HG03354 (cell line): ENCODE results near the gene IQCE.
"Not testable (repeated sequence)": the region's sequence is repeated elsewhere in the genome, so short reads cannot be mapped to it uniquely, and the experiment has no call there.

Source experiments
- ATAC-seq: cut with Tn5 transposase; IDR thresholded peaks from one replicate; pipeline ENCODE4 v1.9.1; 2021; ENCODE audit warnings: mild to moderate bottlenecking; ENCODE audit not compliant: unreplicated experiment, poor library complexity, severe bottlenecking

IQCE gene

GRCh38 chr7:2545746-2546425 lies 12.9 kb upstream of the IQCE start:
- no peak for ATAC-seq

- ATAC-seq = no peak
These were observed 11.8 kb upstream of the IQCE start for GRCh38 chr7:2546776-2547586.

DNA sequence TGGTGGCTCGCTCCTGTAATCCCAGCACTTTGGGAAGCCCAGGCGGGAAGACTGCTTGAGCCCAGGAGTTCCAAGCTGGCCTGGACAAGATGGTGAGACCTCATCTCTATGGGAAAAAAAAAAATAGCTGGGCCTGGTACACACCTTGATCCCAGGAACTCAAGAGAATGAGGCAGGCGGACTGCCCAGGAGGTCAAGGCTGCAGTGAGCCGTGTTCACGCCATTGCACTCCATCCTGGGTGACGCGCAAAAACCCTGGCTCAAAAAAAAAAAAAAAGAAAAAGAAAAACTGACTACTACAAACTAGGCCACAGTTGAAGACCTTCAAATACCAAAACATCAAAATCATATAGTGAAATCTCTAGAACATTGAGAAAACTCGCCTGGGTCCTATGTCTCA lies 7.4 kb upstream of the IQCE start:
- no peak for ATAC-seq

- ATAC-seq = no peak
These were observed 5.7 kb upstream of the IQCE start for GRCh38 chr7:2553108-2553507.

GRCh38 chr7:2553831-2554581 lies 4.8 kb upstream of the IQCE start:
- no peak for ATAC-seq

- no peak for ATAC-seq
These were observed 4.1 kb upstream of the IQCE start for GRCh38 chr7:2554661-2555111.

GRCh38 chr7:2555121-2556052 lies 3.4 kb upstream of the IQCE start, which contains the start of gene BRAT1:
TSS of gene BRAT1 (minus strand) at chr7:2555524. CDS start at chr7:2554431, 1,093 bp downstream.
- peak; percentile 73 for ATAC-seq

DNA sequence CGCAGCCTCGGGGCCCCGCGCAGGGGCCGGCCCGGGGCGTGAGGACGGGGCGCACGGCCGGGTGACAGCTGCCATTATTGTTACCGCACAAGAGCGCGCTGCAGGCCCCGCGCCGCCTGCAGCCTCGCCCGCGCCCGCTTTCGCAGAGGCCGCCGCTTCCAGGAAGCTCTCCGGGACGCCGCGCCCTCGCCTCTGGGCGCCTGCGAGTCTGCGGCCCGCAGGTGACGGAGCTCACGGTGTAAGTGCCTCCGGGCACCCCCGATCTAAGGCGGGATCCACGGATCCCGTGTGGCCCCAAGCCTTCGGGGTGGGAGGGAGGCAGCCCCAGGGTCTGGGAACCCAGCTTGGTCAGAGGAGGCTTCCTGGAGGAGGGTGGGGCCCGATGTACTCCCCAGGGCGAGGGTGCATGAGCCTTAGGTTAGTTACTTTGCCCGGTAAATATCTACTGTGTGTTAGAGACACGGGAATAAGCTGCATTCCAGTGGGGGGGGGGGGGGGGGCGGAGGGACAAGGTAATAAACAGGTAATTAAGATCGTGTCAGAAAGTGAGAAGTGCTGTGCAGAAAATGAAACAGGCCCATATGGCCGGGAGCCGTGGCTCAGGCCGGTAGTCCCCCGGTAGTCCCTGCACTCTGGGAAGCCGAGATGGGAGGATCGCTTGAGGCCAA lies 638 bp downstream of the IQCE start:
- peak; percentile 23 for ATAC-seq

DNA sequence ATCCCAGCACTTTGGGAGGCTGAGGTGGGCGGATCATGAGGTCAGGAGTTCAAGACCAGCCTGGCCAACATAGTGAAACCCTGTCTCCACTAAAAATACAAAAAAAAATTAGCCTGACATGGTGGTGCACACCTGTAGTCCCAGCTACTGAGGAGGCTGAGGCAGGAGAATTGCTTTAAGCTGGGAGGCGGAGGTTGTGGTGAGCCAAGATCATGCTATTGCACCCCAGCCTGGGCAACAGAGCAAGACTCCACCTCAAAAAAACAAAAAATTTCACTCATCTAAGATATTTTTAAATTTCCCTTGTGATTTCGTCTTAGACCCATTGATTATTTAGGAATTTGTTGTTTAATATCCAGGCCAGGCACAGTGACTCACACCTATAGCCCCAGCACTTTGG lies 5.2 kb downstream of the IQCE start:
- ATAC-seq = not testable (repeated sequence)

GRCh38 chr7:2564970-2565540 lies 6.3 kb downstream of the IQCE start:
- no peak for ATAC-seq

- ATAC-seq = no peak
These were observed 7.6 kb downstream of the IQCE start for GRCh38 chr7:2566348-2566889.

DNA sequence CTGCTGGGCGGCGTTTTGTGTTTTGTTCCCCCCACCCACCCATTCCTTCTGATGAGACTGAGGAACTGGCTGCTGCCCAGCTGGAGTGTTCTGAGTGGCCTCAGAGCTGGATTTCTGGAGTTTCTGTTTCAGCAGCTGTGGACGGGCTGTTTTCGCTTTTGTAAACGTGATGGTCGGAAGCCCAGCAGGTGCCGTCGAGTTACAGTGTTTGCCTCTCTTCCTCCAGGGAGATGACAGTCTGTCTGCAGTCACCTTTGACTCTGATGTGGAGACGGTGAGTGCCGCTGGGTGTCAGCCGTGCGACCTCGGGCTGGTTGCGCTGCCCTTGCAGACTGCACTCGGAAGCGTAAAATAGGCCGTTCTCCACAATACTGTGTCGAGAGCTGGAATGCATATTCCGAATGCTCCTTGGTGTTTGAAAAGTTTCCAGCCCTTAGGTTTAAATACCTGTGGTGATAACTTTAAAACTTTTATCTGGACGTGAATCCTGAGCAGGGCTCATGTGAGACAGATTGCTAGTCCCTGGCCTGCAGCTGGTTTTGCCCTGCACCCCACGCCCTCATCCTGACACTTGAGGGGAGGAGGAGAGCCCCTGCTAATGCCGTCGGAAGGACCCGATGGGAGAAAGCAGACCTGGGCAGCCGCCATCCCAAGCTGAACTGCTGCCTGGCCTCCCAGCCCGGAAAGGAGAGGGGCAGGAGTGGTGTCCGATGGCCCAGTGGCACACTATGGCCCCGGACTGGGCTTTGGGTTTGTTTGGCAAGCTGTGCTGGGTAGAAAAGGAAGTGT lies 8.3 kb downstream of the IQCE start:
- ATAC-seq = no peak

- ATAC-seq = no peak
These were observed 9.0 kb downstream of the IQCE start for GRCh38 chr7:2567679-2568278.

DNA sequence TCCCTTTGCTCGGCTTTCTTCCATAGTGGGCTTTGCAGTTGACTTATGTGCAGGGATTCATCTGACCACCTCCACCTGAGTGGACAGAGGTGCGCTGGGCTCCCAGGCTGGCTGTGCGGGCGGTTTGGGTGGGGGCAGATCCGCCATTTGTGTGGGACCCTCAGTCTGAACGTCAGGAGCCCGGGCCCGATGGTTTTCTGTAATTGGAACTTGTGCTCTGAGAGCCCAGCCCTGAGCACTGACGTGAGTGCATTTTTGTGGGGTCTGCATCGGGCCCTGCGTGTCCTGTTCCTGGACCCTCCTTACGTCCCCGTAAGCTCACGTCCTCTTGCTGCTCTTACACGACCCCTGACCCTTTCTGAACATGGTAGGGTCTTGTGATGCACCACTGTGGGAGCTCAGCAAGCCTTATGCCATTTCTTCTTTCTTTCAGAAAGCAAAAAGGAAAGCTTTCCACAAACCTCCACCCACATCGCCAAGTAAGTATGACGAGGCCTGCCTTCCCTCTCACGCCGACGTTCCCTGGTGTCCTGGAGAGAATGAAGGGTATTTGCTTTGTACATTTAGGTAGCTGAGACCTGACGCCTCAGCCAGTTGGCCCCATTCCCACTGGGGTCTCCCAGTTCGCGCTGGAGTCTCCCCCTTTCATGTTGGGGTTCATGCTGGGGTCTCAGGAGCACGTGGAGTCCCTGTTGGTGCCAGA lies 9.9 kb downstream of the IQCE start:
- no peak for ATAC-seq

GRCh38 chr7:2569421-2569820 lies 10.6 kb downstream of the IQCE start:
- no peak for ATAC-seq

- ATAC-seq = no peak
These were observed 11.2 kb downstream of the IQCE start for GRCh38 chr7:2570021-2570420.

DNA sequence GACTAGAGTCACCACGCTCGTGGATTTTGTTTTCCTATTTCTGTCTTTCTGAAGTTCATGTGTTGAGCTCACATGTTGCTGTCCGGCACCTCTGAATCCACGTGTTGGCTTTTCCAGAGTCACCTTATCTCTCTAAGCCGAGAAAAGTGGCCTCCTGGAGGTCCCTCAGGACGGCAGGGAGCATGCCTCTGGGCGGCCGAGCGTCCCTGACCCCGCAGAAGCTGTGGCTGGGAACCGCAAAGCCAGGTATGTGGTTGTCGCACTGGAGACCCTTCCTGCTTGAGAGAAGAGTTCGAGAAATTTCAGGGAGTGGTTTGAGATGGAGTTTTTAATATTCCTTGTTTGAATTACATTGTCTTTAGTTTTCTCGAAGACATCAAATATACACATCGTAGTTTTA lies 12.6 kb downstream of the IQCE start:
- ATAC-seq = no peak
